ENCODE results near the gene TMEM235.

TMEM235 gene

GRCh38 chr17:78214016-78214705 is 17.3 kb upstream of the TMEM235 start, which contains the start of gene BIRC5 (continued):
- TF ChIP-seq PRDM10 (tag by site-specific recombination; IDR thresholded peaks at IDR 0.05) = peak; percentile 79
- TF ChIP-seq SP2 (tag by site-specific recombination; IDR thresholded peaks at IDR 0.05) = peak; percentile 76
- TF ChIP-seq KLF17 (tag by site-specific recombination; IDR thresholded peaks at IDR 0.05) = peak; percentile 95
- peak; percentile 53 for TF ChIP-seq ZEB2 (tag by site-specific recombination; IDR thresholded peaks at IDR 0.05)
- peak; percentile 80; the same call in 1 of the 2 replicates for TF ChIP-seq ZBTB10 (tag by site-specific recombination; IDR thresholded peaks at IDR 0.05)
- no peak for TF ChIP-seq ZNF621 (tag by site-specific recombination; IDR thresholded peaks at IDR 0.05)
- 0 out of 2 replicates have a peak, but pooled peaks have one; percentile 15 for TF ChIP-seq FEZF1 (tag by site-specific recombination; IDR thresholded peaks at IDR 0.05)
- no peak for TF ChIP-seq ZNF121 (tag by site-specific recombination; IDR thresholded peaks at IDR 0.05)

- CTCF ChIA-PET = interaction anchor here (0.7 to 4.3 kb wide), 2 partner anchors 36 to 84 kb away, joined by 3 to 18 read pairs; partner anchors contain the start of gene TMC8
- H3K27ac ChIP-seq (ENCODE audit: extremely low read depth, low read depth, low read length) = peak overlapping the region; percentile 91
- POLR2A ChIA-PET = interaction anchor here (0.7 to 3.7 kb wide), 6 partner anchors 8 to 1063 kb away, joined by 3 to 15 read pairs (median 6); partner anchors contain the start of genes AFMID, TK1 and TNRC6C
Observed at GRCh38 chr17:78214706-78215061, 16.7 kb upstream of the TMEM235 start.

GRCh38 chr17:78219396-78220150 is 11.9 kb upstream of the TMEM235 start:
- Histone ChIP-seq H3K27ac (ENCODE audit: extremely low read depth, low read depth, low read length) (0 out of 2 replicates have a peak overlapping the region, but pooled peaks have one; percentile 16), H3K4me1 (ENCODE audit: control insufficient read depth, insufficient read depth, low read length) (peaks cover 12% of the 10 kb centered on the region), H3K4me3 (ENCODE audit: low read depth, low read length) (no peak overlapping the region), H3K36me3 (ENCODE audit: control insufficient read depth in 2 of 2, insufficient read depth in 1 of 2, low read length in 2 of 2) (peaks cover 79 to 93% of the 10 kb centered on the region in 2 experiments), H3K9me3 (ENCODE audit: control insufficient read depth, insufficient read depth, low read depth, low read length) (no peaks in the 10 kb centered on the region)
- CTCF ChIA-PET = interaction anchor here (0.7 to 3.3 kb wide), 2 partner anchors 31 to 204 kb away, joined by 3 to 18 read pairs; no protein-coding TSS in a partner anchor
- POLR2A ChIA-PET = interaction anchor here (0.6 kb wide), 3 partner anchors 10 to 121 kb away, joined by 3 read pairs; no protein-coding TSS in a partner anchor
- TF ChIP-seq ZXDB (tag by site-specific recombination; IDR thresholded peaks at IDR 0.05) (no peak), ATF2 (tag by site-specific recombination; IDR thresholded peaks at IDR 0.05; ENCODE audit: low read depth) (no peak), SCRT2 (tag by site-specific recombination; IDR thresholded peaks at IDR 0.05) (peak; percentile 88), ZNF596 (tag by site-specific recombination; IDR thresholded peaks at IDR 0.05) (no peak), ZFP41 (tag by site-specific recombination; IDR thresholded peaks at IDR 0.05; ENCODE audit: borderline replicate concordance) (no peak), YY2 (tag by site-specific recombination; IDR thresholded peaks at IDR 0.05) (no peak), ZNF692 (tag by site-specific recombination; IDR thresholded peaks at IDR 0.05) (no peak), ZNF580 (tag by site-specific recombination; IDR thresholded peaks at IDR 0.05) (no peak), ZNF707 (tag by site-specific recombination; IDR thresholded peaks at IDR 0.05) (no peak), ZNF600 (tag by site-specific recombination; IDR thresholded peaks at IDR 0.05) (peak; percentile 25; the same call in 1 of the 2 replicates)

More at GRCh38 chr17:78214706-78215061, 16.7 kb upstream of the TMEM235 start:
- H3K36me3 ChIP-seq (ENCODE audit: control insufficient read depth in 2 of 2, insufficient read depth in 1 of 2, low read length in 2 of 2) = peaks cover 33 to 47% of the 10 kb centered on the region in 2 experiments
- H3K9me3 ChIP-seq (ENCODE audit: control insufficient read depth, insufficient read depth, low read depth, low read length) = no peaks in the 10 kb centered on the region
- peaks cover 11% of the 10 kb centered on the region for H3K4me1 ChIP-seq (ENCODE audit: control insufficient read depth, insufficient read depth, low read length)
- peak overlapping the region; percentile 94 for H3K4me3 ChIP-seq (ENCODE audit: low read depth, low read length)
- TF ChIP-seq ZXDB (tag by site-specific recombination; IDR thresholded peaks at IDR 0.05) (no peak), ZNF48 (tag by site-specific recombination; IDR thresholded peaks at IDR 0.05) (no peak), ZNF626 (tag by site-specific recombination; IDR thresholded peaks at IDR 0.05) (no peak), ZNF175 (tag by site-specific recombination; IDR thresholded peaks at IDR 0.05) (no peak)

Measured in HEK293 (cell line).